Naive thymus-derived CD4-positive, alpha-beta T cell (primary cell): ENCODE measurements around the gene KYAT1. TPM values are rescaled to one million over a fixed set of nuclear protein-coding genes. Genes with fewer than 3 reads are reported as not detected.
A peak's percentile ranks its signal among the peaks of the same experiment; 100 is the strongest.

ENCODE experiments used
- ATAC-seq: fragments of 150-1000 bp; cut with Tn5 transposase; 2 replicates; pipeline ENCODE4 v1.10.0; 2021; ENCODE audit warnings: mild to moderate bottlenecking, moderate library complexity
- CTCF ChIA-PET: fragments of 350-600 bp; sonication (Branson Sonifier 250); formaldehyde crosslinking; loops from one replicate; lab custom pipeline; 2021; ENCODE audit warnings: antibody characterized with exemption; lab: Charles Lee
- POLR2A ChIA-PET: fragments of 350-600 bp; sonication (Branson Sonifier 250); formaldehyde crosslinking; loops from one replicate; lab custom pipeline; 2021; ENCODE audit warnings: antibody characterized with exemption, inconsistent platforms; lab: Charles Lee
- DNase-seq, 9 donors: peaks; one replicate each; pipeline versions ENCODE4 v3.0.0 to v3.0.0-alpha.2; 2020 to 2022; ENCODE audit warnings: mixed read lengths in 1 of 9
- H3K27ac ChIP-seq: one replicate; pipeline ENCODE4 v1.7.0; 2013; ENCODE audit warnings: mild to moderate bottlenecking, low read depth, low read length, moderate library complexity
- H3K27me3 ChIP-seq, 2 donors: one replicate each; pipeline ENCODE4 v1.7.0; 2013; ENCODE audit warnings: low read length in 2 of 2, mild to moderate bottlenecking in 2 of 2, moderate library complexity in 2 of 2; ENCODE audit not compliant: control insufficient read depth in 2 of 2, insufficient read depth in 2 of 2
- H3K36me3 ChIP-seq, 3 experiments: 1 replicate in 2 of 3; 2 replicates in 1 of 3; pipeline ENCODE4 v1.7.0; 2013; ENCODE audit warnings: low read length in 3 of 3, mild to moderate bottlenecking in 3 of 3, moderate library complexity in 1 of 3; ENCODE audit not compliant: insufficient read depth in 3 of 3, control insufficient read depth in 2 of 3
- H3K4me1 ChIP-seq, 2 donors: one replicate each; pipeline ENCODE4 v1.7.0; 2013; ENCODE audit warnings: low read length in 2 of 2, mild to moderate bottlenecking in 2 of 2, moderate library complexity in 1 of 2; ENCODE audit not compliant: control insufficient read depth in 2 of 2, insufficient read depth in 2 of 2
- H3K4me3 ChIP-seq: 2 replicates; pipeline ENCODE4 v1.7.0; 2013; ENCODE audit warnings: mild to moderate bottlenecking, low read length
- H3K9me3 ChIP-seq, 3 experiments: 1 replicate in 2 of 3; 2 replicates in 1 of 3; pipeline ENCODE4 v1.7.0; 2013; ENCODE audit warnings: low read length in 3 of 3; ENCODE audit not compliant: control insufficient read depth in 2 of 3
- H3K27ac Mint-ChIP-seq, 9 donors: one replicate each; pipeline ENCODE4 v1.8.0; 2020 to 2022; ENCODE audit warnings: mixed read lengths in 9 of 9, mild to moderate bottlenecking in 8 of 9, moderate library complexity in 5 of 9, inconsistent platforms in 2 of 9
- H3K27me3 Mint-ChIP-seq, 5 donors: one replicate each; pipeline ENCODE4 v1.8.0; 2021 to 2022; ENCODE audit warnings: mixed read lengths in 5 of 5, mild to moderate bottlenecking in 1 of 5
- H3K36me3 Mint-ChIP-seq, 5 donors: one replicate each; pipeline ENCODE4 v1.8.0; 2020 to 2022; ENCODE audit warnings: mixed read lengths in 5 of 5, mild to moderate bottlenecking in 3 of 5, inconsistent platforms in 1 of 5
- H3K4me1 Mint-ChIP-seq, 7 donors: one replicate each; pipeline ENCODE4 v1.8.0; 2020 to 2022; ENCODE audit warnings: mixed read lengths in 7 of 7, mild to moderate bottlenecking in 3 of 7, inconsistent platforms in 1 of 7
- H3K4me3 Mint-ChIP-seq, 10 donors: one replicate each; pipeline ENCODE4 v1.8.0; 2020 to 2022; ENCODE audit warnings: mild to moderate bottlenecking in 10 of 10, mixed read lengths in 10 of 10, moderate library complexity in 6 of 10, inconsistent platforms in 2 of 10
- H3K9me3 Mint-ChIP-seq, 11 donors: one replicate each; pipeline ENCODE4 v1.8.0; 2020 to 2022; ENCODE audit warnings: mixed read lengths in 11 of 11, mild to moderate bottlenecking in 4 of 11, inconsistent platforms in 1 of 11, moderate library complexity in 1 of 11
- intact Hi-C, 2 donors: fragments of 100-400 bp; cut with micrococcal nuclease; formaldehyde crosslinking; loops; one replicate each; pipeline ENCODE4 v1.15.1; 2023
- polyA plus RNA-seq, 2 donors: library from polyadenylated mRNA; unstranded; fragments of 300-500 nt; fragmentation: Illumina TruSeq; gene quantifications; one replicate each; pipeline ENCODE4 v1.2.3, GENCODE V29; 2021
- total RNA-seq, 6 experiments: library from RNA in 5 of 6; stranded (reverse) in 5 of 6; gene quantifications; 1 replicate in 5 of 6; 2 replicates in 1 of 6; pipeline ENCODE4 v1.2.3 and lab custom pipeline; 2021 to 2026

Gene KYAT1
- total and polyA plus RNA-seq, 7 experiments from 2014 or later, result 7.2 to 18.2 (median 14.2) TPM

DNA sequence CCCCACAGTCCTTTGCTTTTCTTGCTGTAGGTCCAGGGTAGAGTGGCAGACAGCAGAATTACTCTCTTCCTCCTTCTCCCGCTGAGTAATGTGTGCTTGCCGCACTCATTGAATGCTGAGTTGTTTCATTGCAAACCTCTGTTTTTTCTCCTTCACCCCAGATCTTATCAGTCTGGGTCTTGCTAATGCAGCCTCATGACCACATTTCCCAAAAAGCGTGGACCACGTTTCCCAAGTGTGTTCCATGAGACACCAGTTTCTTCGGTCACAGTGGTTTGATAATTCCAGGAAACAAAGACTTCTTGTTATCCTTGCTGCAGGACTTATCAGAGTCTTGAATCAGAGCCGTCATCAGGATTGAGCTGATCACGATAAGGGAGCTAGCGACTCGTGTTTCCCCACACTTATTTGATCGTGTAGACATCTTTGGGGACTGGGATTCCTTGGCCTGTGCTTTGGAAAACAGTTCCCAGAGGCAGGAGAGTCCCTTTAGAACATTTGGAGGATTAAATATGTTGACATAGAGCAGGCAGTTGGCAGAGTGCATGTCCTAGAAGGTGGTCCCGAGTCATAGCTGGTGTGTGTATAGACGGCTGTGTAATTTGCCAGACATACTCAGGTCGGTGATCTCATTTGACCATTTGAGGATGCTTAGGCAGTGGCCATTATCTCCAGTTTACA is 4.6 kb upstream of the KYAT1 start:
- ATAC-seq, result no peak
- H3K27me3 ChIP-seq, result no peaks in the 10 kb centered on the region
- no peak for DNase-seq
- peak overlapping the region in 8 of 9 donors; percentile 26 to 97 (median 76) for H3K27ac Mint-ChIP-seq
- peaks cover 41 to 76% (median 60%) of the 10 kb centered on the region in 7 donors for H3K4me1 Mint-ChIP-seq
- H3K9me3 Mint-ChIP-seq, result no peaks in the 10 kb centered on the region
- H3K36me3 Mint-ChIP-seq, result peaks cover 0 to 33% (median 15%) of the 10 kb centered on the region in 5 donors
- ChIA-PET POLR2A (interaction anchor here (0.7 to 4.0 kb wide), 2 partner anchors 17 to 739 kb away, joined by 3 to 22 read pairs; no protein-coding TSS in a partner anchor), CTCF (interaction anchor here (0.5 to 2.2 kb wide), 2 partner anchors 22 to 1153 kb away, joined by 4 to 5 read pairs; no protein-coding TSS in a partner anchor)
- H3K4me3 Mint-ChIP-seq, result peak overlapping the region in 9 of 10 donors; percentile 33 to 99 (median 94)
- peak overlapping the region; percentile 95 for H3K27ac ChIP-seq
- H3K4me1 ChIP-seq, result peaks cover 19 to 24% of the 10 kb centered on the region in 2 donors
- H3K27me3 Mint-ChIP-seq, result no peaks in the 10 kb centered on the region
- peaks cover 0 to 53% (median 0%) of the 10 kb centered on the region in 3 experiments for H3K36me3 ChIP-seq
- no peaks in the 10 kb centered on the region for H3K9me3 ChIP-seq
- no peak overlapping the region for H3K4me3 ChIP-seq
- intact Hi-C loops, result loop anchor here in 1 of 2 donors (10.0 kb wide), 1 partner anchor 522 kb away; no protein-coding TSS in a partner anchor

DNA sequence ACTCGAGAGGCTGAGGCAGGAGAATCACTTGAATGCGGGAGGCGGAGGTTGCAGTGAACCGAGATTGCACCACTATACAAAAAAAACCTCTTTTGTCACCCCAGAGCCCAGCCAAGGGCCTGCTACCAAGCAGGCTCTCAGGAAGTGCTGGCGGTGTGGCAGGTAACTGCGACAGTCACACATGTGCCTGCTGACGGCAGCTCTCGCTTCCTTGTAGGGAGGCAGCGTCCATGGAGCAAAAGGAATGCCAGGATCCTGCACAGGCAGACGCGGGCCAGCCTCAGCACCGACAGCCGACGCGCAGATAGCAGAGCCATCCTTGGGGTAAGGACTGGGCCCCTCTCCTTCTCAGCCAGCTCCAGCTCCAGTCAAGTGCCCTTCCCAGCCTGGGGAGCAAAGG is 4.0 kb upstream of the KYAT1 start:
- peaks cover 0 to 55% (median 0%) of the 10 kb centered on the region in 3 experiments for H3K36me3 ChIP-seq
- POLR2A ChIA-PET, result interaction anchor here (1.1 to 4.0 kb wide), 2 partner anchors 17 to 36 kb away, joined by 3 to 22 read pairs; no protein-coding TSS in a partner anchor
- DNase-seq (no peak), ATAC-seq (no peak)
- H3K27ac ChIP-seq, result peak overlapping the region; percentile 95
- H3K4me3 Mint-ChIP-seq, result peak overlapping the region; percentile 16 to 99 (median 84)
- peaks cover 0 to 33% (median 15%) of the 10 kb centered on the region in 5 donors for H3K36me3 Mint-ChIP-seq
- no peaks in the 10 kb centered on the region for H3K9me3 ChIP-seq
- peaks cover 19 to 24% of the 10 kb centered on the region in 2 donors for H3K4me1 ChIP-seq
- H3K9me3 Mint-ChIP-seq, result no peaks in the 10 kb centered on the region
- peaks cover 43 to 78% (median 64%) of the 10 kb centered on the region in 7 donors for H3K4me1 Mint-ChIP-seq
- H3K27me3 ChIP-seq, result no peaks in the 10 kb centered on the region
- H3K4me3 ChIP-seq, result no peak overlapping the region
- peak overlapping the region in 8 of 9 donors; percentile 64 to 97 (median 88) for H3K27ac Mint-ChIP-seq
- no peaks in the 10 kb centered on the region for H3K27me3 Mint-ChIP-seq
- CTCF ChIA-PET, result interaction anchor here (0.5 to 2.2 kb wide), 2 partner anchors 21 to 1153 kb away, joined by 4 to 5 read pairs; no protein-coding TSS in a partner anchor
- intact Hi-C loops, result loop anchor here in 1 of 2 donors (10.0 kb wide), 1 partner anchor 521 kb away; no protein-coding TSS in a partner anchor

DNA sequence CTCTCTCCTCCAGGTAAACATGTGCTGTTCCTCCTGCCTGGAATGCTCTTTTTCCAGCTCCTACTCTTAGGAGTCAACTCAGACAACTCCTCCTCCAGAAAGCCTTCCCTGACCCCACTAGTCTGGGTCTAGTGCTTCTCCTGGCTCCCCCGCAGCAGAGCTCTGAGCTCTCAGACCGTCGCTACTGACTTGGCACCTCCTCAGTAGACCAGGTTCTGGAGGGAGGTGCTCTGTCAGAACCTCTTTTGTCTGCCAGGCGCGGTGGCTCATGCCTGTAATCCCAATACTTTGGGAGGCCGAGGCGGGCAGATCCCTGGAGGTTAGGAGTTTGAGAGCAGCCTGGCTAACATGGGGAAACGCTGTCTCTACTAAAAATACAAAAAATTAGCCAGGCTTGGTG is 3.6 kb upstream of the KYAT1 start:
- Histone ChIP-seq H3K27me3 (no peaks in the 10 kb centered on the region), H3K4me1 (peaks cover 24% of the 10 kb centered on the region in 2 donors), H3K9me3 (no peaks in the 10 kb centered on the region), H3K27ac (peak overlapping the region; percentile 95), H3K4me3 (no peak overlapping the region), H3K36me3 (peaks cover 0 to 52% (median 0%) of the 10 kb centered on the region in 3 experiments)
- no peak for DNase-seq
- no peak for ATAC-seq
- peaks cover 46 to 79% (median 67%) of the 10 kb centered on the region in 7 donors for H3K4me1 Mint-ChIP-seq
- no peaks in the 10 kb centered on the region for H3K9me3 Mint-ChIP-seq
- POLR2A ChIA-PET, result interaction anchor here (1.1 to 4.0 kb wide), 3 partner anchors 18 to 37 kb away, joined by 3 to 22 read pairs (median 9); no protein-coding TSS in a partner anchor
- peaks cover 0 to 33% (median 15%) of the 10 kb centered on the region in 5 donors for H3K36me3 Mint-ChIP-seq
- peak overlapping the region; percentile 57 to 99 (median 96) for H3K4me3 Mint-ChIP-seq
- no peaks in the 10 kb centered on the region for H3K27me3 Mint-ChIP-seq
- peak overlapping the region; percentile 64 to 97 (median 89) for H3K27ac Mint-ChIP-seq
- intact Hi-C loops, result loop anchor here in 1 of 2 donors (10.0 kb wide), 1 partner anchor 521 kb away; no protein-coding TSS in a partner anchor
- CTCF ChIA-PET, result interaction anchor here (2.2 kb wide), 1 partner anchor 21 kb away, joined by 5 read pairs; no protein-coding TSS in a partner anchor

DNA sequence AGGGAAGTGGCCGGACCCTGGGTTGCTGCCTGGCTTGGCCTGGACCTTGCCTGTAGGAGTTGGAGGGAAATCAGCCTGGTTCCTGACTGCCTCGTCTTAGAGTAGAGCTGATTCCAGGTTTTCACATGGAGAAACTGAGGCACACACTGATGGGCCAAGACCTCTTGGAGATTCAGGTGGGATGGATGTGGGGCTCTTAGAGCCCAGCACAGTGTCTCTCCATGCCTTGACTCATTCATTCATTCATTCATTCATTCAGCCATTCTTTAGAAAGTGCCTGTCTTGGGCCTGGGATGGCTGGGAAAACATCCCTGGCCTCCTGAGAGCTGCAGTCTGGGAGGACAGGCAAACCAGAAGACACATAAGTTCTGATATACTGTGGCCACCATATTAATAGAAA is 2.4 kb upstream of the KYAT1 start:
- CTCF ChIA-PET, result interaction anchor here (1.2 to 2.2 kb wide), 2 partner anchors 20 to 44 kb away, joined by 3 to 5 read pairs; no protein-coding TSS in a partner anchor
- no peak for DNase-seq
- H3K27ac ChIP-seq, result peak overlapping the region; percentile 95

DNA sequence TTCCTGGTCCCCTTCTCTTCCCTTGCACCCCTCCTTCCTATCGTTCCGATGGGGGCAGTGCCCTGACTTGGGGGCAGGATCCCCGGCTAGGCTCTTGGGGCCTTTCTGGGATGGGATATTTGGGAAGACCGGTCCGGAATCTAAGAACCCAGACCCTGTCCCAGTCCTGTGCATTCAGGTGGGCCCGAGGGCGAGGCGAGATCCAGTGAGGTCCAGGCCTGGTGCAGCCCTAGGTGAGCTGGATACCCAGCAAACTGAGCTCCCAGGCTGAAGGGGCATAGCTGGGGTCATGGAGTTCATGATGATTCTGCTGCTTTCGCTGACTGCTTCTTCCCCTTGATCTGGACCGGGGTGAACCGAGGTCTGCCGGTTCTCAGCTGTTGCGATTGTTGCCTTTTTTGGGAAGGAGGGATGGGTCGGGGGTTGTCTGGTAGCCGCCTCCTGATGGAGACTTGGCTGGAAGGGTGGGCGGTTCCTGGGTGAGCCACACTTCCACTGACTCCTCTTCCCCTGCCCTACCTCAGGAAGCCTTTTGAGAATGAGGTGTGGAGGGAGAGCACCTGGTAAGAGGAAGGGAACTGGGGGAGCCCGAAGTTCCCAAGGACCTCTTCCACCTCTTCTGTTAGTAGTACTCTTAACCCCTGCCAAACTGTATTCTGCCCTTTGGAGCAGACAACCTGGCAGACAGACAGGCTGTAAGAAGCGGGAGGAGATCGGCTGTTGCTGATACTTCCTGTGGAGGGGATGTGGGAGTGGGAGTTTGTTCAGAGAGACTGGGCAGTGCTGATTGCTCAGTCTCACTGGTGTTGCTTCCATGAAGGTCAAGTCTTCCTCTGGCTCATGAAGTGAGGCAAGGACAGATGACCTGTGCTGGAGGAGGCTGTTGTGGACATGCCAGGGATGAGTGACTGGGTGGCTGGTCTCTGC is 1.2 kb upstream of the KYAT1 start:
- ChIA-PET POLR2A (interaction anchor here (0.7 to 4.0 kb wide), 5 partner anchors 10 to 331 kb away, joined by 3 to 32 read pairs (median 5); partner anchors contain the start of gene SPTAN1), CTCF (interaction anchor here (1.0 to 2.0 kb wide), 4 partner anchors 15 to 43 kb away, joined by 3 to 6 read pairs (median 4); no protein-coding TSS in a partner anchor)
- intact Hi-C loops, result loop anchor here (1.0 to 10.0 kb wide), 24 partner anchors 9 to 633 kb away; partner anchors contain the start of genes COQ4 (in 2 of the 2), DOLK (in 2 of the 2), GOLGA2 (in 2 of the 2) and NUP188 (in 2 of the 2)
- peak overlapping the region; percentile 94 to 99 (median 98) for H3K4me3 Mint-ChIP-seq
- peak overlapping the region; percentile 95 for H3K27ac ChIP-seq
- no peaks in the 10 kb centered on the region for H3K27me3 Mint-ChIP-seq
- peaks cover 0 to 26% (median 8%) of the 10 kb centered on the region in 5 donors for H3K36me3 Mint-ChIP-seq
- peak in 1 of 9 donors; percentile 35 for DNase-seq
- no peaks in the 10 kb centered on the region for H3K27me3 ChIP-seq
- peak overlapping the region; percentile 90 to 99 (median 97) for H3K27ac Mint-ChIP-seq
- no peaks in the 10 kb centered on the region for H3K9me3 Mint-ChIP-seq
- peaks cover 0 to 32% (median 0%) of the 10 kb centered on the region in 3 experiments for H3K36me3 ChIP-seq
- peak overlapping the region; percentile 92 for H3K4me3 ChIP-seq
- no peaks in the 10 kb centered on the region for H3K9me3 ChIP-seq
- ATAC-seq, result no peak
- H3K4me1 Mint-ChIP-seq, result peaks cover 47 to 84% (median 67%) of the 10 kb centered on the region in 7 donors
- H3K4me1 ChIP-seq, result peaks cover 24 to 25% of the 10 kb centered on the region in 2 donors

More for the DNA sequence above, 2.4 kb upstream of the KYAT1 start:
- H3K4me1 ChIP-seq, result peaks cover 24 to 25% of the 10 kb centered on the region in 2 donors
- peak overlapping the region; percentile 35 for H3K4me3 ChIP-seq
- peaks cover 0 to 45% (median 0%) of the 10 kb centered on the region in 3 experiments for H3K36me3 ChIP-seq
- Mint-ChIP-seq H3K4me1 (peaks cover 46 to 87% (median 75%) of the 10 kb centered on the region in 7 donors), H3K27me3 (no peaks in the 10 kb centered on the region), H3K4me3 (peak overlapping the region; percentile 94 to 99 (median 98)), H3K27ac (peak overlapping the region; percentile 46 to 97 (median 90)), H3K9me3 (no peaks in the 10 kb centered on the region), H3K36me3 (peaks cover 0 to 28% (median 15%) of the 10 kb centered on the region in 5 donors)
- intact Hi-C loops, result loop anchor here (5.0 to 10.0 kb wide), 5 partner anchors 43 to 607 kb away; partner anchors contain the start of genes GOLGA2 (in 2 of the 2), SWI5 (in 2 of the 2), CRAT (in 1 of the 2) and PTPA (in 1 of the 2)
- POLR2A ChIA-PET, result interaction anchor here (0.6 to 4.0 kb wide), 5 partner anchors 9 to 43 kb away, joined by 3 to 22 read pairs (median 9); no protein-coding TSS in a partner anchor
- no peak for ATAC-seq
- no peaks in the 10 kb centered on the region for H3K9me3 ChIP-seq
- H3K27me3 ChIP-seq, result no peaks in the 10 kb centered on the region
